K562 (cell line): ENCODE data around the gene C3orf52. TPM values are rescaled to one million over a fixed set of nuclear protein-coding genes. Genes with fewer than 3 reads are reported as not detected.

Source experiments
- ATAC-seq: fragments of 200-7000 bp; cut with Tn5 transposase; 3 replicates; pipeline ENCODE4 v1.9.1; 2020; ENCODE audit warnings: moderate library complexity
- BruUV-seq: library from RNA; stranded (reverse); fragments of 400-500 nt; replicated peaks from 2 replicates; lab custom pipeline; 2021; lab: Mats Ljungman, UMichigan
- CTCF ChIA-PET: fragments of 300-600 bp; formaldehyde crosslinking; extraction: SDS; loops from one replicate; lab custom pipeline; 2021; ENCODE audit warnings: low intra/inter-chr PET ratio; lab: Yijun Ruan, JAX
- POLR2A ChIA-PET: fragments of 300-600, 350-650 bp; sonication (Branson Sonifier 250); formaldehyde crosslinking; extraction: SDS; loops from one replicate; lab custom pipeline; 2021; ENCODE audit warnings: antibody characterized with exemption, inconsistent platforms; lab: Yijun Ruan, JAX
- DNase-seq, 4 experiments: peaks; one replicate each; pipeline versions ENCODE4 v3.0.0 to v3.0.0-alpha.2; 2011 to 2018; ENCODE audit warnings: low spot score in 3 of 4, mixed read lengths in 3 of 4; ENCODE audit errors: extremely low read depth in 1 of 4
- FAIRE-seq: peaks from 2 replicates; lab custom pipeline; 2011; peaks lifted over from hg19 to GRCh38; lab: Jason Lieb, UNC
- H2AFZ ChIP-seq: 2 replicates; pipeline ENCODE4 v1.6.0; 2011; ENCODE audit warnings: low read depth, low read length, control low read depth, inconsistent platforms
- H3K27ac ChIP-seq: fragments of 200-600 bp; 3 replicates; pipeline ENCODE4 v1.8.0; 2011; ENCODE audit warnings: low read depth, mild to moderate bottlenecking, control low read depth, inconsistent platforms, low read length, moderate library complexity, mixed read lengths; ENCODE audit errors: extremely low read depth
- H3K27me3 ChIP-seq, 2 experiments: fragments of 300-600 bp in 1 of 2; 2 replicates in 1 of 2; 3 replicates in 1 of 2; pipeline versions ENCODE4 v1.6.0 to v1.8.0; 2011; ENCODE audit warnings: inconsistent platforms in 2 of 2, low read length in 2 of 2, mild to moderate bottlenecking in 1 of 2, mixed read lengths in 1 of 2, moderate library complexity in 1 of 2; ENCODE audit not compliant: control insufficient read depth in 2 of 2, insufficient read depth in 2 of 2
- H3K36me3 ChIP-seq: fragments of 300-600 bp; 3 replicates; pipeline ENCODE4 v1.8.0; 2011; ENCODE audit warnings: mild to moderate bottlenecking, low read length, inconsistent platforms; ENCODE audit not compliant: control insufficient read depth, insufficient read depth
- H3K4me1 ChIP-seq, 2 experiments: fragments of 200-600 bp in 1 of 2; replicated peaks in 1 of 2; 2 replicates in 1 of 2; 3 replicates in 1 of 2; pipeline versions ENCODE4 v1.5.1 to v1.8.0; 2011; ENCODE audit warnings: inconsistent platforms in 2 of 2, low read length in 2 of 2, mild to moderate bottlenecking in 1 of 2, mixed read lengths in 1 of 2, moderate library complexity in 1 of 2; ENCODE audit not compliant: control insufficient read depth in 2 of 2, insufficient read depth in 2 of 2
- H3K4me2 ChIP-seq: 2 replicates; pipeline ENCODE4 v1.6.1; 2011; ENCODE audit warnings: low read length, control low read depth, inconsistent platforms, mixed read lengths; ENCODE audit not compliant: insufficient read depth
- H3K4me3 ChIP-seq: fragments of 200-600 bp; sonication (generic), shearing (Covaris generic); 2 replicates; pipeline ENCODE4 v1.5.1; 2016; ENCODE audit warnings: control low read depth, inconsistent platforms
- H3K79me2 ChIP-seq: fragments of 200-600 bp; 3 replicates; pipeline ENCODE4 v1.8.0; 2011; ENCODE audit warnings: low read length, inconsistent platforms; ENCODE audit not compliant: control insufficient read depth, insufficient read depth
- H3K9ac ChIP-seq, 2 experiments: 2 replicates each; pipeline versions ENCODE4 v1.6.0 to v1.6.1; 2011; ENCODE audit warnings: low read depth in 2 of 2, low read length in 2 of 2, control low read depth in 1 of 2, inconsistent platforms in 1 of 2, mild to moderate bottlenecking in 1 of 2, mixed read lengths in 1 of 2; ENCODE audit not compliant: insufficient read depth in 1 of 2
- H3K9me1 ChIP-seq: one replicate; pipeline ENCODE4 v1.6.0; 2011; ENCODE audit warnings: inconsistent platforms, mild to moderate bottlenecking, low read length, moderate library complexity; ENCODE audit not compliant: control insufficient read depth, insufficient read depth
- H3K9me3 ChIP-seq: replicated peaks from 2 replicates; pipeline ENCODE4 v1.5.1; 2011; ENCODE audit warnings: low read depth, low read length, inconsistent platforms; ENCODE audit not compliant: control insufficient read depth, insufficient read depth
- H4K20me1 ChIP-seq: replicated peaks from 2 replicates; pipeline ENCODE4 v1.6.1; 2011; ENCODE audit warnings: low read length, inconsistent platforms, mixed read lengths; ENCODE audit not compliant: control insufficient read depth, insufficient read depth
- BMI1 ChIP-seq: fragments of 150-350 bp; IDR thresholded peaks from 2 replicates; pipeline ENCODE4 v1.6.1; 2014; ENCODE audit warnings: low read length
- E2F3 ChIP-seq: fragments of 250-450 bp; sonication (Bioruptor Pico); IDR thresholded peaks from 2 replicates; pipeline ENCODE4 v1.4.0; 2020; ENCODE audit warnings: mild to moderate bottlenecking
- EWSR1 ChIP-seq: fragments of 450-650 bp; IDR thresholded peaks from 2 replicates; pipeline ENCODE4 v1.6.1; 2018; ENCODE audit warnings: borderline replicate concordance, mild to moderate bottlenecking, low read depth, moderate library complexity; ENCODE audit not compliant: partially characterized antibody
- FOXK1 ChIP-seq: sonication (generic); formaldehyde crosslinking; IDR thresholded peaks from 2 replicates; pipeline ENCODE4 v1.8.0; 2022; ENCODE audit warnings: missing genetic modification reagents, mild to moderate bottlenecking, borderline replicate concordance
- KAT7 ChIP-seq: sonication (generic); formaldehyde crosslinking; IDR thresholded peaks from 2 replicates; pipeline ENCODE4 v1.8.0; 2022; ENCODE audit warnings: missing genetic modification reagents, mild to moderate bottlenecking, borderline replicate concordance
- PTBP1 ChIP-seq: fragments of 200-400 bp; formaldehyde crosslinking; IDR thresholded peaks from 2 replicates; pipeline ENCODE4 v1.6.1; 2017; ENCODE audit warnings: low read depth, low read length
- TCF7L2 ChIP-seq: fragments of 150-350 bp; IDR thresholded peaks from 2 replicates; pipeline ENCODE4 v1.6.1; 2016; ENCODE audit warnings: low read depth, mild to moderate bottlenecking, low read length, moderate library complexity
- ZC3H8 ChIP-seq: fragments of 450-650 bp; IDR thresholded peaks from 2 replicates; pipeline ENCODE4 v1.6.1; 2017
- ZNF586 ChIP-seq: fragments of 450-650 bp; formaldehyde crosslinking; conservative IDR thresholded peaks from 2 replicates; pipeline ENCODE4 v1.4.0; 2020; ENCODE audit warnings: mild to moderate bottlenecking, moderate library complexity
- WGBS: fragments of 100-300 bp; shearing (Covaris generic); methylation state at CpG from one replicate; pipeline ENCODE4 v1.1.6; 2016; ENCODE audit warnings: low coverage, mixed read lengths; ENCODE audit not compliant: insufficient coverage; ENCODE audit errors: missing lambda C conversion rate; 5-methylcytosine and 5-hydroxymethylcytosine counted together
- in situ Hi-C: fragments of 300-500 bp; cut with MboI; formaldehyde crosslinking; loops from 4 replicates; pipeline ENCODE4 v1.15.0; 2018; ENCODE audit warnings: inconsistent platforms, mixed read lengths
- intact Hi-C: fragments of 100-400 bp; cut with micrococcal nuclease; formaldehyde crosslinking; loops from 2 replicates; pipeline ENCODE4 v1.14.2; 2022
- polyA plus RNA-seq, 8 experiments: library from polyadenylated mRNA; depleted of rRNA in 4 of 8; stranded (reverse) in 5 of 8; unstranded in 3 of 8; fragments of >200 nt; fragmentation: Nextera tagmentation in 2 of 8; fragmentation: Illumina TruSeq in 1 of 8; extraction: Ambion mirVana in 2 of 8; extraction: Trizol in 1 of 8; gene quantifications; 2 replicates each; pipeline versions ENCODE4 v1.2.1 to v1.2.3, GENCODE V29; 2011 to 2014; ENCODE audit warnings: inconsistent platforms in 1 of 8, missing spikeins in 1 of 8
- total RNA-seq, 7 experiments: library from RNA; depleted of rRNA in 6 of 7; stranded (reverse); fragments of >200 nt in 6 of 7; fragmentation: Illumina TruSeq in 2 of 7; extraction: Trizol in 2 of 7; gene quantifications; 2 replicates each; pipeline versions ENCODE4 v1.2.1 to v1.2.3, GENCODE V29; 2011 to 2021; ENCODE audit warnings: low replicate concordance in 1 of 7

Gene C3orf52
- total and polyA plus RNA-seq, 9 of the 15 experiments (the other 6 are each of a cell fraction or from before 2014, with no cell fraction given) = 2.8 to 6.1 (median 3.8) TPM

GRCh38 chr3:112137781-112138180 lies 51.6 kb downstream of the C3orf52 start (continued):
- no peak for TF ChIP-seq EWSR1
- TF ChIP-seq BMI1 = no peak
- TF ChIP-seq FOXK1 (CRISPR knock-in tag) = no peak
- TF ChIP-seq KAT7 (CRISPR knock-in tag) = no peak
- TF ChIP-seq ZC3H8 = no peak
- no peak for TF ChIP-seq ZNF586
- TF ChIP-seq PTBP1 = no peak

- BruUV-seq = no TSS peak
- no peak overlapping the region for H3K4me3 ChIP-seq
- ChIA-PET CTCF (interaction anchor here (1.2 kb wide), 1 partner anchor 381 kb away, joined by 5 read pairs; no protein-coding TSS in a partner anchor), POLR2A (no interaction called here)
- 0% methylated on average over 1 of the region's 1 CpG for WGBS
- no peaks in the 10 kb centered on the region for H3K27me3 ChIP-seq
- H3K9me1 ChIP-seq = no peaks in the 10 kb centered on the region
- in situ Hi-C loops = no loop called here
- H3K4me1 ChIP-seq = peaks cover 0 to 7% of the 10 kb centered on the region in 2 experiments; a peak in 1 of 5 replicates
- no peak overlapping the region for H3K9ac ChIP-seq
- no peaks in the 10 kb centered on the region for H3K36me3 ChIP-seq
- no peak overlapping the region for H3K27ac ChIP-seq
- no peaks in the 10 kb centered on the region for H3K9me3 ChIP-seq
- DNase-seq (no peak), FAIRE-seq (no peak), ATAC-seq (no peak)
- no peaks in the 10 kb centered on the region for H3K79me2 ChIP-seq
- H3K4me2 ChIP-seq = no peak overlapping the region
- no peak for TF ChIP-seq TCF7L2
- TF ChIP-seq E2F3 (CRISPR knock-in tag) = no peak
- intact Hi-C loops = loop anchor here (10.0 kb wide), 1 partner anchor 136 kb away; no protein-coding TSS in a partner anchor
- H4K20me1 ChIP-seq = no peaks in the 10 kb centered on the region
- no peak overlapping the region for H2AFZ ChIP-seq
These were observed 52.2 kb downstream of the C3orf52 start for GRCh38 chr3:112138219-112138969.
